GM23248 (cell line): ENCODE results near the gene CASP7.

Experiments used
- EZH2 ChIP-seq: fragments of 200-600 bp; sonication (generic); IDR thresholded peaks from 2 replicates; pipeline ENCODE4 v1.6.1; 2018; ENCODE audit warnings: antibody characterized with exemption, mild to moderate bottlenecking; ENCODE audit not compliant: insufficient read depth, poor library complexity, severe bottlenecking
- EZH2phosphoT487 ChIP-seq: fragments of 200-600 bp; sonication (generic); IDR thresholded peaks from 2 replicates; pipeline ENCODE4 v1.6.1; 2018; ENCODE audit warnings: antibody characterized with exemption, moderate library complexity, mild to moderate bottlenecking, low read depth; ENCODE audit not compliant: insufficient read depth

DNA sequence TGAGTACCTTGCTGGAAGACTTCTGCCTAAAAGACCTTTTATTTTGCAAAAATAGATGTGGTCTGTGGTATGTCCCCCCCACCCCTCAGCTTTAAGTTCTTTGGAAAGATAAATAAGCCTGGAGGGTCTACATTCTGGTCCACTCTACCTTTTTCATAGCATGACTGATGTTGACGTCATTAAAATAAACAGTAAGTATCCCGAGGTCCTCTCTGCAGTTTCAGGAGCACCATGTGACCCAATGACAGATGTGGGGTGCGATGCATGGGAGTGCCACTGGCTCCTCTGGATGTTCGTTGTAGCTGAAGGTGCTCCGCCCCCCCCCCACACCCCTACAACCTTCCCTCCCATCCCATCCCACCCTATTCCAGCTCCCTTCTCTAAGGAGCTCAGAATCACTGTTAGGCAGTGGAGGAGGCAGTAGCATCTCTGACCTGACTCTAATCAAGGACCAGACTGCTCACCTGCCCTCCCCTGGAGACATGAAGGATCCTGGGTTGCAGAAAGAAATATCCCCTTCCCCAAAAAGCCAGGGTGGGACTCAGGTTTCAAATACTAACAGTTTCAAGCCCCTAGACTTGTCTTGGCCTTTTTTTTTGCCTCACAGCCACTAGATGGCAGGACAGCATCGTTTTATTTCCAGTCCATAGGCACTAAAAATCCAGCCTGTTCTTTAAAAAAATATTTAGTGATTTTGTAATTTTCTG, 25.1 kb downstream of the CASP7 start:
- TF ChIP-seq EZH2 (no peak), EZH2phosphoT487 (no peak)
